GM18861 (cell line): ENCODE data around the gene IKZF4.

Experiments used
- ATAC-seq: cut with Tn5 transposase; IDR thresholded peaks from one replicate; pipeline ENCODE4 v1.9.1; 2021; ENCODE audit not compliant: unreplicated experiment

Gene IKZF4

DNA sequence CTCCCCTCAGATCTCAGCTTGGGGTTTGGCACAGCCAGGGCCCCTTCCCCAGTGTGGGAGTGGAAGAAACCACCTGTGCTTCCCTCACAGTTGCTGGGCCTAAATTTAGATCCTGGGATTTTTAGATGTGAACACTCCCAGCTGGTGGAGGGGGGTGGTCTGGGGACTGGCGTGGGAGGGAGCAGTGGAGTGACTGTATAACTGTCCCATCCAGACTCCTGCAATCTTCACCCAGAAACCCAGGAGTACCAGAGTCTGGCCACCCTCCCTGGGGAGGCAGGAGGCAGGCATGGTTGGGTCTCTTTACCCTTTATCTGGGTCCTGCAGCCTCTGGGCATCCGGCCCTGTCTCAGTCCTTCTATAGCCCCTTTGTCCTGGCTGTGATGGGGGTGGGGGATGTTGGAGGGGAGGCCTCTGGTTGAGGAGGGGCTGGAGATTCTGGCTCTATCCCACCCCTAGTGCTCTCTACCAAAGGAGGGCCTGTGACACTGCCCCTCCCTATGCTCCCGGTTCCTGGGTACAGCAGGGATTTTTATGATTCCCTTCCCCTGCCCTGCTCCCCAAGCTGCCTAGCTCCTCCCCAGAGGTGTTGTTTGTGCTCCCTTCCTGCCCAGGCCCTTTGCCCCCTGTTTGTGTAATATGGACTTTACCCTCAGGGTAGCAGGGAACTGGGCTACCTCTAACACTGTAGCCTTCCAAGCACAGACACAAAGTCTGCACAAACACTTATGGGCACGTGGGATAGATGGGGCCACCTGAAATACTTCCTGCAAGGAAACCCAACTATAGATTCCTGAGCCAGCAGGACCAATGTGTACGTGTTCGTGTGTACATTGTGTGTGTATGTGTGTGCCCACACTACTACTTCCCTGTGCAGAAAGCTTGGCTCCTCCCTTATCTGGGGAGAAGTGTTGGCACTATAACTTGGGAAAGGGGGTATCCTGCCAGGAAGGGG lies 60.8 kb downstream of the IKZF4 start:
- ATAC-seq = no peak

DNA sequence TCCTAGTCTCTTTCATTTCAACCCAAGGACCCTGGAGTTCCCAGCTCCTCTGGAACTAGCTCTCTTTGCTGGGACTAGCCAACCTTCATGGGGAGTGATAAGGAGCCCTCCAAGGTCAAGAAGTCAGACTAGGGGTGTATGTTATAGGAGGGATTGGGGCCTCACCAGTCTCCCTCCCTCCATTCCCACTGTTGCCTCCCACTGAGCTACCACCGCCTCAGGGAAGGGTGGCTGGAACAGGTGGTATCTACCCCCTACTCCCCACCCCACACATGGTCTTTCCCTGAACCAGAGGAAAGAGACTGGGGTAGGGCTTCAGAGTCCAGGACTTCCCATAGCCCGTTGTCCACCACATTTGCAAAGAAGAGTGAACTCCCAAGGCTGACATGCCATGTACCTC lies 61.5 kb downstream of the IKZF4 start:
- ATAC-seq = no peak

DNA sequence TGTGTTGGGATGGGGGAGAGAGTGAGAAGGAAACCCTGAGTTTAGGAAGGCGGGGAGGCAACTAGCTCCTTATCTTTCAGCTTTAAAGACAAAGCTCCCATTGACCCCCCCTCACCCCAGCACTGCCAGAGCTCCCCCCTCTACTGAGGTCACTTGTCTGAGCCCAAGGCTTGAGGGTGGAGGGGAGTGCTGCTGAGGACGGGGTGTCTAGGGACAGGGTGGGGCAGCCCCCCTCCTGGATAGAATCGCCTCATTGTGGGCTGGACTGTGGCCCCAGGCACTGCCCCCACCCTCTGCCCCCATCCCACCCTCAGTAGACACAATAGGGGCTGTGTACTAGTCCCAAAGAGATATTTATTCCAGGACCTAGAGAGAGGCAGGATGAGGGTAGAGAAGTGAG lies 62.1 kb downstream of the IKZF4 start:
- no peak for ATAC-seq

DNA sequence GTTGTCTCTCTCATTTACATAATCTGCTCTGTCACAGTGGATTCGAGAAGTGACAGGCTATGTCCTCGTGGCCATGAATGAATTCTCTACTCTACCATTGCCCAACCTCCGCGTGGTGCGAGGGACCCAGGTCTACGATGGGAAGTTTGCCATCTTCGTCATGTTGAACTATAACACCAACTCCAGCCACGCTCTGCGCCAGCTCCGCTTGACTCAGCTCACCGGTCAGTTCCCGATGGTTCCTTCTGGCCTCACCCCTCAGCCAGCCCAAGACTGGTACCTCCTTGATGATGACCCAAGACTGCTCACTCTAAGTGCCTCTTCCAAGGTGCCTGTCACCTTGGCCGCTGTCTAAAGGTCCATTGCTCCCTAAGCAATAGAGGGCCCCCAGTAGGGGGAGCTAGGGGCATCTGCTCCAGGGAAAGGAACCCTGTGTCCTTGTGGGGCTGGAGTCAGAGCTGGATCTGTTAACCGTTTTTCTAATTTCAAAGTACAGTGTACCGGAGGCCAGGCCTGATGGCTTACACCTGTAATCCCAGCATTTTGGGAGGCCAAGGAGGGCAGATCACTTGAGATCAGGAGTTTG lies 64.2 kb downstream of the IKZF4 start:
- no peak for ATAC-seq

DNA sequence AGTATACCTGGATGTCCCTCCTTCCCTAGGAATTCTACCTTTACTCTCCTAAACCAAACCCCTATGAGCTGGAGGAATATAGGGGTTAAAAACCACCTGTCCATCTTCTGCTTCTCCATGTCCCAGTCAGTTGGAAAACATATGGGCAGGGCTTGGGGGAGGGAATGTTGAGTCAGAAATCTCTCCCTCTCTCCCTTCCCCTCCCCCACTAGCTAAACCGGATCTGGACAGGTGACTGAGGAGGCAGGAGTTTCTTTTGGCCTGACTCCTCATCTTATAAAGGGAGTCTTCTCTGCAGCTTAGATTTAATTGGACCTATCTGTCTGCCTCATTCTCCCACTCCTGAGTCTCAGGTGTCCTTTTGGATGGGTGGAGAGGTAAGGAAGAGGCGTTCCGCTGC lies 65.3 kb downstream of the IKZF4 start:
- ATAC-seq = no peak

DNA sequence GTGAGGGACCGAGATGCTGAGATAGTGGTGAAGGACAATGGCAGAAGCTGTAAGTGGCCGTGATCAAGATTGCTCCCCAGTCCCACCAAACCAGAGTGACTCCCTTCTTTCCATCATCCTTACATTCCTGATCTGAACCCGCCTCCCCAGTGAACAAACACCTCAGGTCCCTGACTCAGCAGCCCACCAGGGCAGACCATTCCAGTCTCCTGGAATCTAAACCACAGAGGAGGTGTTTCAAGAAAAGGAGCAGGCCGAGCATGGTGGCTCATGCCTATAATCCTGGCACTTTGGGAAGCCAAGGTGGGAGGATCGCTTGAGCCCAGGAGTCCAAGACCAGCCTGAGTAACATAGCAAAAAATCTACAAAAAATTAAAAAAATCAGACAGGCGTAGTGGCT lies 65.8 kb downstream of the IKZF4 start:
- ATAC-seq = no peak

DNA sequence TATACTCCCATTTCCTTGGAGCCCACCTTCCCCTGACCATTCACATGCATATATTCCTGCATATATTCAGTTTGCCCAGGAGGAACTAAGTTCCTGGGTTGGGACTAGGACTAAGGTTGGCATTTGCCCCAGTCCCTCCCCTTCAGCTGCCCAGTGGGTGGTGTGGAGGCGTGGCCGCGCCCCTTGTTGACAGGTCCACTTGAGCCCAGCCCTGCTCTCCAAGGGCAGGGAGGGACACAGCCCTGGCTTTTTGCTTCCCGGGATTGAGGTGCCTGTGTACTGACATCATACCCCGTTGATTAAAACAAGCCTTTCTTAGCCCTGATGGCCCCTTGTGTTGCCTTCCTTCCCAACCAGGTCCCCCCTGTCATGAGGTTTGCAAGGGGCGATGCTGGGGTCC lies 66.4 kb downstream of the IKZF4 start:
- no peak for ATAC-seq
